ENCODE results near the gene TANC1.

Gene TANC1

GRCh38 chr2:159129269-159129668 is 160.8 kb downstream of the TANC1 start:
- TF ChIP-seq TAF1 (IDR thresholded peaks at IDR 0.05; ENCODE audit: borderline replicate concordance, insufficient read depth, low read length): no peak
- no peak for TF ChIP-seq FOXP2 (optimal IDR thresholded peaks at IDR 0.05; ENCODE audit: borderline replicate concordance, extremely low read depth, extremely low read length, insufficient read depth)
- TF ChIP-seq POLR2AphosphoS5 (IDR thresholded peaks at IDR 0.05; ENCODE audit: low read depth, low read length): no peak
- TF ChIP-seq, protein P1, sequence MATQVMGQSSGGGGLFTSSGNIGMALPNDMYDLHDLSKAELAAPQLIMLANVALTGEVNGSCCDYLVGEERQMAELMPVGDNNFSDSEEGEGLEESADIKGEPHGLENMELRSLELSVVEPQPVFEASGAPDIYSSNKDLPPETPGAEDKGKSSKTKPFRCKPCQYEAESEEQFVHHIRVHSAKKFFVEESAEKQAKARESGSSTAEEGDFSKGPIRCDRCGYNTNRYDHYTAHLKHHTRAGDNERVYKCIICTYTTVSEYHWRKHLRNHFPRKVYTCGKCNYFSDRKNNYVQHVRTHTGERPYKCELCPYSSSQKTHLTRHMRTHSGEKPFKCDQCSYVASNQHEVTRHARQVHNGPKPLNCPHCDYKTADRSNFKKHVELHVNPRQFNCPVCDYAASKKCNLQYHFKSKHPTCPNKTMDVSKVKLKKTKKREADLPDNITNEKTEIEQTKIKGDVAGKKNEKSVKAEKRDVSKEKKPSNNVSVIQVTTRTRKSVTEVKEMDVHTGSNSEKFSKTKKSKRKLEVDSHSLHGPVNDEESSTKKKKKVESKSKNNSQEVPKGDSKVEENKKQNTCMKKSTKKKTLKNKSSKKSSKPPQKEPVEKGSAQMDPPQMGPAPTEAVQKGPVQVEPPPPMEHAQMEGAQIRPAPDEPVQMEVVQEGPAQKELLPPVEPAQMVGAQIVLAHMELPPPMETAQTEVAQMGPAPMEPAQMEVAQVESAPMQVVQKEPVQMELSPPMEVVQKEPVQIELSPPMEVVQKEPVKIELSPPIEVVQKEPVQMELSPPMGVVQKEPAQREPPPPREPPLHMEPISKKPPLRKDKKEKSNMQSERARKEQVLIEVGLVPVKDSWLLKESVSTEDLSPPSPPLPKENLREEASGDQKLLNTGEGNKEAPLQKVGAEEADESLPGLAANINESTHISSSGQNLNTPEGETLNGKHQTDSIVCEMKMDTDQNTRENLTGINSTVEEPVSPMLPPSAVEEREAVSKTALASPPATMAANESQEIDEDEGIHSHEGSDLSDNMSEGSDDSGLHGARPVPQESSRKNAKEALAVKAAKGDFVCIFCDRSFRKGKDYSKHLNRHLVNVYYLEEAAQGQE (IDR thresholded peaks at IDR 0.05; ENCODE audit: insufficient read depth in 1 of 2, low read depth in 2 of 2, low read length in 2 of 2): no peak
- no peak for TF ChIP-seq SIN3A (IDR thresholded peaks at IDR 0.05; ENCODE audit: borderline replicate concordance, insufficient read depth, low read length)

GRCh38 chr2:159129824-159130223 is 161.4 kb downstream of the TANC1 start:
- TF ChIP-seq, protein P1 (IDR thresholded peaks at IDR 0.05; ENCODE audit: insufficient read depth in 1 of 2, low read depth in 2 of 2, low read length in 2 of 2): no peak
- TF ChIP-seq SIN3A (IDR thresholded peaks at IDR 0.05; ENCODE audit: borderline replicate concordance, insufficient read depth, low read length): no peak
- TF ChIP-seq FOXP2 (optimal IDR thresholded peaks at IDR 0.05; ENCODE audit: borderline replicate concordance, extremely low read depth, extremely low read length, insufficient read depth): no peak
- TF ChIP-seq POLR2AphosphoS5 (IDR thresholded peaks at IDR 0.05; ENCODE audit: low read depth, low read length): no peak
- no peak for TF ChIP-seq TAF1 (IDR thresholded peaks at IDR 0.05; ENCODE audit: borderline replicate concordance, insufficient read depth, low read length)

DNA sequence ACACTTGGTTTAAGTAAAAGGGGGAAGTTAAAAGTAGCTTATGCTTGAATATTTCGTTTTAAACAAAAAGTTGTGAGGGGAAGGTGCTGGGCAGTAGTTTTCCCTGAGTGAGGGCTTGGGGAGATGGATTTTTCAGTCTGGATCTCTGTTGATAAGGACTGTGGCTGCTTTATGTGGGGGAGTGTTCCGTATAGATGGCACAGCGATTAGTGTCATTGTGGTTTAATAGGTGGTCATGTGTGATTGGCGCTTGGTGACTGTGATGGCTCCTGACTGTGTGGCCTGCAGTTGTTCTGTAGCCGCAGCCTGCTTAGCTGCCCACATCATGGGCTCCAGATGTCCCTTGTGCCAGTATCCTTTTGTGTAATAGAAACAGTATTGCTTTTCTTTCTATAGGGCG is 161.9 kb downstream of the TANC1 start:
- TF ChIP-seq, protein P1 (IDR thresholded peaks at IDR 0.05; ENCODE audit: insufficient read depth in 1 of 2, low read depth in 2 of 2, low read length in 2 of 2): no peak
- TF ChIP-seq FOXP2 (optimal IDR thresholded peaks at IDR 0.05; ENCODE audit: borderline replicate concordance, extremely low read depth, extremely low read length, insufficient read depth): no peak
- no peak for TF ChIP-seq TAF1 (IDR thresholded peaks at IDR 0.05; ENCODE audit: borderline replicate concordance, insufficient read depth, low read length)
- TF ChIP-seq POLR2AphosphoS5 (IDR thresholded peaks at IDR 0.05; ENCODE audit: low read depth, low read length): no peak
- no peak for TF ChIP-seq SIN3A (IDR thresholded peaks at IDR 0.05; ENCODE audit: borderline replicate concordance, insufficient read depth, low read length)

DNA sequence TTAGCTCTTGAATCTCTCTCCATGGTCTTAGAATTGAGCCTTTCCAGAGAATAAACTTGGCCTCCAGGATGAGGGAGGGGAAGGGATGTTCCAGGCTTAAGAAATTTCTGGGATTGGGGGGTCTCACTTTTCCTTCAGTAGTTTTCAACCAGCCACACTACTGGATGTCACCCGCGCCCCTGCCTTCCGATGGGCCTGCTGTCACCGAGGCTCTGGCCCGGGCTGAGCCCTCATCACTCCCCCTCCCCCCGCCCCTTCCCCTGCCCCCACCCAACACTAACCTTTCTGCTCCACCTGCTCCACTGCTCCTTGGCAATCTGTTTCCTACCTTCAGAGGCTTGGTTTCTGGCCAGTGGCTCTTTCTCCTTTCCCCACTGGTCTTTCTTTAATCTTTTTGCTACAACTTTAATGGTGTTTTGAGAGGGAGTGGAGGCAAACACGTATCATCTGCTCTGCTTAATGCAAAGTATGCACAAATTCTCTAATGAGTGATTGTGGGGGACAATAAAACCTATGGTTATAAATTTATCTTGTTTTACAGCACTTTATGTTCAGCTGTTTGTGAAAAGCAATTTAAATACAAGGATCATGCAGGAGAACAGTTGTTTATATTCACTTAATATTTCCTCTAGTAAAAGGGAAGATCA is 162.9 kb downstream of the TANC1 start:
- TF ChIP-seq SIN3A (IDR thresholded peaks at IDR 0.05; ENCODE audit: borderline replicate concordance, insufficient read depth, low read length): no peak
- TF ChIP-seq FOXP2 (optimal IDR thresholded peaks at IDR 0.05; ENCODE audit: borderline replicate concordance, extremely low read depth, extremely low read length, insufficient read depth): no peak
- TF ChIP-seq TAF1 (IDR thresholded peaks at IDR 0.05; ENCODE audit: borderline replicate concordance, insufficient read depth, low read length): no peak
- TF ChIP-seq POLR2AphosphoS5 (IDR thresholded peaks at IDR 0.05; ENCODE audit: low read depth, low read length): no peak
- TF ChIP-seq, protein P1 (IDR thresholded peaks at IDR 0.05; ENCODE audit: insufficient read depth in 1 of 2, low read depth in 2 of 2, low read length in 2 of 2): no peak

Data from PFSK-1 (cell line).